ENCODE results near the gene RARS1. TPM values are rescaled to one million over a fixed set of nuclear protein-coding genes. Genes with fewer than 3 reads are reported as not detected.

The RARS1 gene
- total RNA-seq, result 100 to 1,000 TPM in 2 of 4 donors, 10 to 100 TPM in 2; 80.4 to 253 (median 102) TPM

DNA sequence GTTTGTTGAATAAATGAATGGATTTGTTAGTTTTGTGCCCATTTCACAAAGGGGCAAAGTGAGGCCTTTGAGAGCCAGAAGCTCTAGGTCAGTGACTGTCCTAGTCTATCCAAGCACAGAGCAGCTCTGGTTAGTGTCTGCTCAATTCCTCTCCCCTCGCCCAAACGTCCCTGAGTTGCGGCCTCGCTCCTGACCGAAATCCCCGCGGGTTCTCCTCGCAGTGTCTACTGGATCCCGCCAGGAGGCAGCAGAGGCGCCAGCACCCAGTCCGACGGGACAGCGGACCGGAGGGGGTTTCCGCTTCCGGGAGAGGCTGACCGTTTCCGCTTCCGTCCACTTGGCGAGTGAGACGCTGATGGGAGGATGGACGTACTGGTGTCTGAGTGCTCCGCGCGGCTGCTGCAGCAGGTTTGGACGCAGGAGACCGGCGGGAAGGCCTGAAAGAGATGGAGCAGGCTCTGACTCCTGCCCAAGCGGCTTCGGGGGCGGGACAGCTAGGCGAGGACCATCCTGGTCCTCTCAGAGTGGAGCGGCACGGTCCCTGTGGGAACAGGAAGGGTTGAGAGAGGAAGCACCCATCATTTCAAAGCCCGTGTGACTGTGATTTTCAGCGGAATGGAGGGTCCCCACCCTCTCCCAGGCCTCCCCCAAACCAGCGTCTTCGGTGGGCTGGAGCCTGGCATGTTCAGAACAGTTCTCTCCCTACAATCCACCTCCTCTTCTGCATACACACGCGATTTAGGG is at the start of gene RARS1:
Gene RARS1 (plus strand): TSS at position 336 of the 744 bp plus-strand sequence. CDS start 28 bp downstream, at position 364.
- no peaks in the 10 kb centered on the region for H3K36me3 ChIP-seq
- intact Hi-C loops (cut with DNase I; ENCODE audit: low total_unique reads), result no loop called here
- H3K4me1 ChIP-seq, result no peaks in the 10 kb centered on the region
- no peaks in the 10 kb centered on the region for H3K27me3 ChIP-seq
- peak; percentile 92 to 94 for DNase-seq
- no peaks in the 10 kb centered on the region for H3K9me3 ChIP-seq
- peak within 1 kb of the TSS; percentile 85 to 91 for H3K4me3 ChIP-seq
- TF ChIP-seq POLR2A (IDR thresholded peaks at IDR 0.05), result peak; percentile 28 to 75
- peak; percentile 95 to 98 (median 96) for TF ChIP-seq CTCF (IDR thresholded peaks at IDR 0.05)
- peak within 1 kb of the TSS; percentile 65 to 78 for H3K27ac ChIP-seq

- Histone ChIP-seq H3K4me1 (no peaks in the 10 kb centered on the region), H3K9me3 (no peaks in the 10 kb centered on the region), H3K4me3 (no peak overlapping the region), H3K27me3 (no peaks in the 10 kb centered on the region), H3K36me3 (no peaks in the 10 kb centered on the region), H3K27ac (no peak overlapping the region)
- intact Hi-C loops (cut with DNase I; ENCODE audit: low total_unique reads), result no loop called here
- TF ChIP-seq POLR2A (IDR thresholded peaks at IDR 0.05) (no peak), CTCF (IDR thresholded peaks at IDR 0.05) (no peak)
- no peak for DNase-seq
Observed at GRCh38 chr5:168438349-168438748, 47.9 kb upstream of the RARS1 start.

DNA sequence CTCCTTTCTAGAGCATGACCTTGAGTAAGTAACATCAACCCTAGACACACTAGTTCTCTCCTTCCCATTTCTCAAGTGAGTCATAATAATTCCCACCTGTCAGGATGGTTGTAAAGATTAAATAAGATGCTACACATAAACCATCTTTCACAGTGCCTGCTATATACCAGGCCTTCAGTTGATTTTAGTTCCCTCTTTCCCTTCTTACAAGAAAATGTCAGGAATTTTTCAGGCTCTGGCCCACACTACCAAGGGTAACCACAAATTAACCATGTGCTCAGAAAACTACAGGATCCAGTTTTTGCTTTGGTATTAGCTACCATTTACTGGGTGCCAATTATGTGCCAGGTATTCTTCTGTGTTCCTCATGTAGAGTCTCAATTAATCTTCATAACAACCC is 42.7 kb upstream of the RARS1 start:
- H3K9me3 ChIP-seq, result no peaks in the 10 kb centered on the region
- no peak overlapping the region for H3K27ac ChIP-seq
- H3K4me3 ChIP-seq, result no peak overlapping the region
- no peaks in the 10 kb centered on the region for H3K27me3 ChIP-seq
- no peak for TF ChIP-seq CTCF (IDR thresholded peaks at IDR 0.05)
- TF ChIP-seq POLR2A (IDR thresholded peaks at IDR 0.05), result no peak
- intact Hi-C loops (cut with DNase I; ENCODE audit: low total_unique reads), result no loop called here
- DNase-seq, result no peak
- no peaks in the 10 kb centered on the region for H3K36me3 ChIP-seq
- no peaks in the 10 kb centered on the region for H3K4me1 ChIP-seq

- intact Hi-C loops (cut with DNase I; ENCODE audit: low total_unique reads), result no loop called here
- Histone ChIP-seq H3K4me3 (no peak overlapping the region), H3K9me3 (no peaks in the 10 kb centered on the region), H3K27ac (no peak overlapping the region), H3K36me3 (no peaks in the 10 kb centered on the region), H3K4me1 (no peaks in the 10 kb centered on the region), H3K27me3 (no peaks in the 10 kb centered on the region)
- DNase-seq, result no peak
- TF ChIP-seq CTCF (IDR thresholded peaks at IDR 0.05) (no peak), POLR2A (IDR thresholded peaks at IDR 0.05) (no peak)
Observed at GRCh38 chr5:168443950-168444700, 42.1 kb upstream of the RARS1 start.
